ENCODE data around the gene CYP4F22.

DNA sequence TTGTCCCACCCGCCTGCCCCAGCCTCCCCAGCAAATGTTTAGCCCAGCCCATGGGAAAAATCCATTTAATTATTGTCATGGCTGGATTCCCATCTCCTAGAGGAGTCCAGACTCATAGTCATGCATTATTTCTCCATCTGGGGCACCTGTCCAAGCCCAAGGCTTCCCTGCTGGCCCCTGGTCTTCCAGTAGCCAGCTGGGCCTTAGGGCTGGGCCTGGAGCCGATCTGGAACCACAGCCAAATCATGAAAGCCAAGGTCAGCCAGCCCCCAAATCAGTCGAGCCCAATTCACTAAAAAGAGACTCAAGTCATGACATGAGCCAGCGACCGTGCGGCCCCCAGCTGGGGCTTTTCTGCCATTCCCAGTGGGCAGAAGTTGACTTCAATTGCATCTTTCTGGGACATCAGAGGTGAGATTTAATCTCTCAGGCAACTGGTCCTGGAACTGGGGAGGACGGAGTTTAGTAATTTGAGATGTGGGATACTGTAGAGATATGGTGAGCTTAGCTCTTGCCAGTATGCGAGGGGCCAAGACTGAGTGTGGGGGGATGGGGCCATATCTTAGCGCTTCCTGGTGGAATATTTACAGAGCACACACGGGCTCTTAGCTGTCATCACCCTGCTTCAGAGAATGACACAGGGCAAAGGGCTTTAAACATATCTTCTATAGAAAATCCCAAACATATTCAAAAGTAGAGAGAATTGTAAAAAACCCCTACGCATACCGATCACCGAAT is 19.7 kb upstream of the CYP4F22 start:
- TF ChIP-seq EZH2phosphoT487 (IDR thresholded peaks at IDR 0.05; ENCODE audit: insufficient read depth, low read depth) (no peak), EZH2 (IDR thresholded peaks at IDR 0.05; ENCODE audit: insufficient read depth, poor library complexity, severe bottlenecking) (no peak)

Measured in GM23248 (cell line).